NT2/D1 (cell line): ENCODE measurements around the gene SAE1.

Experiments
- DNase-seq: peaks from one replicate; pipeline ENCODE4 v3.0.0-alpha.2; 2011; ENCODE audit warnings: low read depth, low spot score
- H3K27me3 ChIP-seq: 2 replicates; pipeline ENCODE4 v1.6.0; 2011; ENCODE audit warnings: mild to moderate bottlenecking; ENCODE audit not compliant: insufficient read length, insufficient read depth
- H3K36me3 ChIP-seq: 2 replicates; pipeline ENCODE4 v1.6.1; 2011; ENCODE audit warnings: mild to moderate bottlenecking, low read length, mixed read lengths; ENCODE audit not compliant: insufficient read depth, insufficient read length
- H3K4me1 ChIP-seq: 2 replicates; pipeline ENCODE4 v1.5.1; 2011; ENCODE audit not compliant: insufficient read depth, insufficient read length
- H3K4me3 ChIP-seq: 2 replicates; pipeline ENCODE4 v1.5.1; 2011; ENCODE audit warnings: low read depth; ENCODE audit not compliant: insufficient read length
- H3K9ac ChIP-seq: 2 replicates; pipeline ENCODE4 v1.6.0; 2011; ENCODE audit warnings: low read depth; ENCODE audit not compliant: insufficient read length
- H3K9me3 ChIP-seq: 2 replicates; pipeline ENCODE4 v1.5.1; 2011; ENCODE audit warnings: mild to moderate bottlenecking, low read length; ENCODE audit not compliant: insufficient read depth
- SUZ12 ChIP-seq: IDR thresholded peaks from 2 replicates; pipeline ENCODE4 v1.6.1; 2011; ENCODE audit not compliant: insufficient read length, insufficient read depth; ENCODE audit errors: extremely low read depth
- YY1 ChIP-seq: IDR thresholded peaks from 2 replicates; pipeline ENCODE4 v1.6.1; 2011; ENCODE audit not compliant: insufficient read length, insufficient read depth
- ZNF274 ChIP-seq: IDR thresholded peaks from 2 replicates; pipeline ENCODE4 v1.6.1; 2011; ENCODE audit warnings: mild to moderate bottlenecking, low read depth, low read length

SAE1 gene

GRCh38 chr19:47111682-47112165 lies 18.9 kb upstream of the SAE1 start:
- peak overlapping the region; percentile 96 for H3K9ac ChIP-seq
- no peaks in the 10 kb centered on the region for H3K9me3 ChIP-seq
- H3K36me3 ChIP-seq = peaks cover 26% of the 10 kb centered on the region
- DNase-seq = no peak
- no peaks in the 10 kb centered on the region for H3K4me1 ChIP-seq
- TF ChIP-seq YY1 (no peak), ZNF274 (no peak), SUZ12 (no peak)
- peak overlapping the region; percentile 78 for H3K4me3 ChIP-seq
- H3K27me3 ChIP-seq = no peaks in the 10 kb centered on the region

- Histone ChIP-seq H3K4me3 (peak overlapping the region; percentile 78), H3K9me3 (no peaks in the 10 kb centered on the region), H3K36me3 (peaks cover 20% of the 10 kb centered on the region), H3K9ac (peak overlapping the region; percentile 98), H3K27me3 (no peaks in the 10 kb centered on the region), H3K4me1 (no peaks in the 10 kb centered on the region)
- DNase-seq = no peak
- TF ChIP-seq YY1 (peak; percentile 77), SUZ12 (no peak)
Measured at GRCh38 chr19:47112166-47112996, 18.3 kb upstream of the SAE1 start.

- H3K27me3 ChIP-seq = no peaks in the 10 kb centered on the region
- H3K4me1 ChIP-seq = no peaks in the 10 kb centered on the region
- no peaks in the 10 kb centered on the region for H3K9me3 ChIP-seq
- H3K36me3 ChIP-seq = peaks cover 14% of the 10 kb centered on the region
- H3K9ac ChIP-seq = peak within 1 kb of the TSS; percentile 98
- TF ChIP-seq YY1 (peak; percentile 72), ZNF274 (no peak), SUZ12 (no peak)
- peak; percentile 94 for DNase-seq
- peak within 1 kb of the TSS; percentile 57 for H3K4me3 ChIP-seq
Measured at GRCh38 chr19:47112997-47113849, 17.4 kb upstream of the SAE1 start, which contains the start of gene ZC3H4. TSS of gene ZC3H4 (minus strand) at chr19:47113776. CDS start at chr19:47112584, 1,192 bp downstream.

GRCh38 chr19:47113850-47114651 lies 16.6 kb upstream of the SAE1 start:
- H3K4me3 ChIP-seq = peak overlapping the region; percentile 57
- TF ChIP-seq YY1 (no peak), SUZ12 (no peak), ZNF274 (no peak)
- peaks cover 11% of the 10 kb centered on the region for H3K36me3 ChIP-seq
- no peak for DNase-seq
- peak overlapping the region; percentile 85 for H3K9ac ChIP-seq
- H3K4me1 ChIP-seq = no peaks in the 10 kb centered on the region
- H3K27me3 ChIP-seq = no peaks in the 10 kb centered on the region
- no peaks in the 10 kb centered on the region for H3K9me3 ChIP-seq

GRCh38 chr19:47120470-47121067 lies 10.1 kb upstream of the SAE1 start:
- TF ChIP-seq SUZ12 (no peak), ZNF274 (no peak), YY1 (no peak)
- no peak for DNase-seq
- no peaks in the 10 kb centered on the region for H3K36me3 ChIP-seq
- no peaks in the 10 kb centered on the region for H3K9me3 ChIP-seq
- no peak overlapping the region for H3K9ac ChIP-seq
- peaks cover 2% of the 10 kb centered on the region for H3K4me1 ChIP-seq
- H3K27me3 ChIP-seq = no peaks in the 10 kb centered on the region
- no peak overlapping the region for H3K4me3 ChIP-seq

- no peak for DNase-seq
- H3K4me3 ChIP-seq = no peak overlapping the region
- TF ChIP-seq SUZ12 = no peak
- TF ChIP-seq YY1 = no peak
- TF ChIP-seq ZNF274 = no peak
- no peaks in the 10 kb centered on the region for H3K36me3 ChIP-seq
- peaks cover 2% of the 10 kb centered on the region for H3K4me1 ChIP-seq
- no peaks in the 10 kb centered on the region for H3K9me3 ChIP-seq
- no peak overlapping the region for H3K9ac ChIP-seq
- no peaks in the 10 kb centered on the region for H3K27me3 ChIP-seq
Measured at GRCh38 chr19:47122359-47123335, 8.0 kb upstream of the SAE1 start.
